H9 (cell line): Measurements from ENCODE around the gene LCTL. TPM values are rescaled to one million over a fixed set of nuclear protein-coding genes. Genes with fewer than 3 reads are reported as not detected.

Experiments
- DNase-seq: peaks from one replicate; pipeline ENCODE4 v3.0.0-alpha.2; 2017
- H2AFZ ChIP-seq: one replicate; pipeline ENCODE4 v1.6.1; 2013; ENCODE audit warnings: mild to moderate bottlenecking, low read length, control low read depth, moderate library complexity
- H2AK5ac ChIP-seq: 2 replicates; pipeline ENCODE4 v1.6.1; 2013; ENCODE audit warnings: low read length, control low read depth, mixed read lengths; ENCODE audit not compliant: insufficient read length
- H2BK120ac ChIP-seq: one replicate; pipeline ENCODE4 v1.6.1; 2013; ENCODE audit warnings: low read depth, mild to moderate bottlenecking, low read length, control low read depth, inconsistent platforms; ENCODE audit not compliant: poor library complexity, severe bottlenecking
- H2BK12ac ChIP-seq: 2 replicates; pipeline ENCODE4 v1.6.1; 2013; ENCODE audit warnings: low read length, control low read depth, mixed read lengths, low read depth; ENCODE audit not compliant: insufficient read length
- H2BK15ac ChIP-seq: 2 replicates; pipeline ENCODE4 v1.6.1; 2013; ENCODE audit warnings: low read depth, low read length, control low read depth
- H2BK20ac ChIP-seq: one replicate; pipeline ENCODE4 v1.6.1; 2013; ENCODE audit warnings: low read depth, mild to moderate bottlenecking, low read length, control low read depth, inconsistent platforms; ENCODE audit not compliant: poor library complexity, severe bottlenecking
- H2BK5ac ChIP-seq: 2 replicates; pipeline ENCODE4 v1.6.1; 2013; ENCODE audit warnings: low read length, control low read depth, mixed read lengths; ENCODE audit not compliant: insufficient read length
- H3K14ac ChIP-seq: 2 replicates; pipeline ENCODE4 v1.6.1; 2013; ENCODE audit warnings: low read length, control low read depth; ENCODE audit not compliant: insufficient read depth
- H3K18ac ChIP-seq: 2 replicates; pipeline ENCODE4 v1.6.1; 2013; ENCODE audit warnings: low read depth, mild to moderate bottlenecking, mixed read lengths, low read length, control low read depth; ENCODE audit not compliant: insufficient read length
- H3K23ac ChIP-seq: 2 replicates; pipeline ENCODE4 v1.6.1; 2013; ENCODE audit warnings: low read length, control low read depth, mixed read lengths, low read depth; ENCODE audit not compliant: insufficient read length
- H3K23me2 ChIP-seq: 2 replicates; pipeline ENCODE4 v1.6.1; 2013; ENCODE audit warnings: low read depth, mild to moderate bottlenecking, mixed read lengths, low read length, control low read depth; ENCODE audit not compliant: insufficient read length, poor library complexity, severe bottlenecking
- H3K27ac ChIP-seq: 2 replicates; pipeline ENCODE4 v1.5.1; 2013; ENCODE audit warnings: low read length, control low read depth, mixed read lengths, low read depth; ENCODE audit not compliant: insufficient read length
- H3K27me3 ChIP-seq: 2 replicates; pipeline ENCODE4 v1.6.1; 2013; ENCODE audit warnings: low read length, control low read depth, inconsistent platforms; ENCODE audit not compliant: insufficient read depth
- H3K4ac ChIP-seq: 2 replicates; pipeline ENCODE4 v1.6.1; 2013; ENCODE audit warnings: low read depth, mild to moderate bottlenecking, control low read depth, inconsistent platforms, low read length, moderate library complexity
- H3K4me1 ChIP-seq: 2 replicates; pipeline ENCODE4 v1.6.1; 2013; ENCODE audit warnings: low read length, control low read depth, inconsistent platforms; ENCODE audit not compliant: insufficient read depth
- H3K4me2 ChIP-seq: 2 replicates; pipeline ENCODE4 v1.6.1; 2013; ENCODE audit warnings: low read length, control low read depth, mixed read lengths; ENCODE audit not compliant: insufficient read length, insufficient read depth
- H3K56ac ChIP-seq: 2 replicates; pipeline ENCODE4 v1.6.1; 2013; ENCODE audit warnings: low read depth, mild to moderate bottlenecking, mixed read lengths, low read length, control low read depth; ENCODE audit not compliant: insufficient read length
- H3K79me1 ChIP-seq: 2 replicates; pipeline ENCODE4 v1.6.1; 2013; ENCODE audit warnings: low read depth, mild to moderate bottlenecking, moderate library complexity, low read length, control low read depth, inconsistent platforms; ENCODE audit not compliant: insufficient read depth, poor library complexity, severe bottlenecking
- H3K79me2 ChIP-seq: 2 replicates; pipeline ENCODE4 v1.6.1; 2013; ENCODE audit warnings: low read length, control low read depth, inconsistent platforms; ENCODE audit not compliant: insufficient read depth
- H3K9ac ChIP-seq: 2 replicates; pipeline ENCODE4 v1.6.1; 2013; ENCODE audit warnings: low read length, control low read depth, mixed read lengths; ENCODE audit not compliant: insufficient read length; ENCODE audit errors: extremely low read depth
- H3K9me3 ChIP-seq: one replicate; pipeline ENCODE4 v1.6.1; 2013; ENCODE audit warnings: low read depth, low read length, inconsistent platforms; ENCODE audit not compliant: control insufficient read depth
- H3T11ph ChIP-seq: one replicate; pipeline ENCODE4 v1.6.1; 2013; ENCODE audit warnings: mild to moderate bottlenecking, low read length, control low read depth, inconsistent platforms
- H4K20me1 ChIP-seq: one replicate; pipeline ENCODE4 v1.6.1; 2013; ENCODE audit not compliant: control insufficient read depth, insufficient read length, insufficient read depth
- H4K5ac ChIP-seq: 2 replicates; pipeline ENCODE4 v1.6.1; 2013; ENCODE audit warnings: low read depth, mild to moderate bottlenecking, mixed read lengths, low read length, control low read depth; ENCODE audit not compliant: insufficient read length
- H4K8ac ChIP-seq: replicated peaks from 2 replicates; pipeline ENCODE4 v1.6.1; 2013; ENCODE audit warnings: low read length, control low read depth, mixed read lengths, low read depth; ENCODE audit not compliant: insufficient read length
- H4K91ac ChIP-seq: 2 replicates; pipeline ENCODE4 v1.6.1; 2013; ENCODE audit warnings: low read depth, mild to moderate bottlenecking, moderate library complexity, mixed read lengths, low read length, control low read depth; ENCODE audit not compliant: insufficient read length
- H3K27ac Mint-ChIP-seq, 3 experiments: 2 replicates in 2 of 3; 3 replicates in 1 of 3; pipeline ENCODE4 v1.8.0; 2020 to 2021; ENCODE audit warnings: mixed read lengths in 3 of 3, mild to moderate bottlenecking in 1 of 3, moderate library complexity in 1 of 3
- H3K27me3 Mint-ChIP-seq: 2 replicates; pipeline ENCODE4 v1.8.0; 2021; ENCODE audit warnings: low read depth, mild to moderate bottlenecking, moderate library complexity, mixed read lengths
- H3K36me3 Mint-ChIP-seq, 3 experiments: 2 replicates in 2 of 3; 3 replicates in 1 of 3; pipeline ENCODE4 v1.8.0; 2020 to 2021; ENCODE audit warnings: low read depth in 3 of 3, mixed read lengths in 3 of 3; ENCODE audit not compliant: insufficient read depth in 1 of 3
- H3K4me1 Mint-ChIP-seq, 2 experiments: 2 replicates each; pipeline ENCODE4 v1.8.0; 2020; ENCODE audit warnings: mixed read lengths in 2 of 2
- H3K4me3 Mint-ChIP-seq, 2 experiments: 2 replicates in 1 of 2; 3 replicates in 1 of 2; pipeline ENCODE4 v1.8.0; 2020 to 2021; ENCODE audit warnings: mild to moderate bottlenecking in 2 of 2, mixed read lengths in 2 of 2, moderate library complexity in 1 of 2
- H3K9me3 Mint-ChIP-seq, 2 experiments: 2 replicates in 1 of 2; 3 replicates in 1 of 2; pipeline ENCODE4 v1.8.0; 2020; ENCODE audit warnings: mild to moderate bottlenecking in 2 of 2, mixed read lengths in 2 of 2, moderate library complexity in 1 of 2
- CTCF ChIP-seq: fragments of 200-600 bp; sonication (generic); conservative IDR thresholded peaks from 3 replicates; pipeline ENCODE4 v1.8.0; 2021; ENCODE audit warnings: antibody characterized with exemption, mild to moderate bottlenecking
- WGBS: extraction: QIAGEN DNeasy Blood & Tissue Kit; methylation state at CpG from one replicate; pipeline ENCODE4 v1.1.7; 2013; ENCODE audit warnings: missing lambda C conversion rate, low lambda C conversion rate, mixed read lengths; ENCODE audit not compliant: insufficient read length; ENCODE audit errors: extremely low coverage; 5-methylcytosine and 5-hydroxymethylcytosine counted together
- total RNA-seq: library from RNA; stranded (reverse); gene quantifications from 2 replicates; pipeline ENCODE4 v1.2.1, GENCODE V29; 2021

LCTL gene
- total RNA-seq, 1 experiment from 2014 or later: 2.3 TPM

- Histone ChIP-seq H4K8ac (no peak overlapping the region), H3K4me1 (no peaks in the 10 kb centered on the region), H2BK20ac (no peak overlapping the region), H3K18ac (no peak overlapping the region), H3K9ac (no peak overlapping the region), H3K9me3 (no peaks in the 10 kb centered on the region), H4K20me1 (no peaks in the 10 kb centered on the region), H3K4me2 (no peak overlapping the region), H4K91ac (no peak overlapping the region), H2BK5ac (no peak overlapping the region), H3T11ph (no peak overlapping the region), H3K79me2 (peaks cover 22% of the 10 kb centered on the region; the same call in 1 of the 2 replicates), H2BK12ac (no peak overlapping the region), H3K79me1 (no peaks in the 10 kb centered on the region), H3K14ac (no peak overlapping the region), H3K23me2 (no peaks in the 10 kb centered on the region), H2AK5ac (no peak overlapping the region), H2AFZ (no peak overlapping the region), H4K5ac (no peak overlapping the region), H3K56ac (no peak overlapping the region), H3K27ac (no peak overlapping the region), H2BK15ac (no peak overlapping the region), H2BK120ac (no peak overlapping the region), H3K4ac (no peak overlapping the region), H3K23ac (no peak overlapping the region), H3K27me3 (no peaks in the 10 kb centered on the region)
- no peak for TF ChIP-seq CTCF
- H3K9me3 Mint-ChIP-seq: no peaks in the 10 kb centered on the region; a peak in 2 of 5 replicates
- peaks cover 12 to 29% (median 28%) of the 10 kb centered on the region in 3 experiments for H3K36me3 Mint-ChIP-seq
- DNase-seq: no peak
- no peak overlapping the region; a peak in 1 of 7 replicates for H3K27ac Mint-ChIP-seq
- no CpG with 5 or more reads among the region's 3 CpGs for WGBS
- H3K27me3 Mint-ChIP-seq: no peaks in the 10 kb centered on the region
- no peak overlapping the region for H3K4me3 Mint-ChIP-seq
- peaks cover 12 to 19% of the 10 kb centered on the region in 2 experiments; a peak in 3 of 4 replicates for H3K4me1 Mint-ChIP-seq
Measured at GRCh38 chr15:66508293-66508883, 57.4 kb downstream of the LCTL start.
